ENCODE results near the gene CHRNA10.

DNA sequence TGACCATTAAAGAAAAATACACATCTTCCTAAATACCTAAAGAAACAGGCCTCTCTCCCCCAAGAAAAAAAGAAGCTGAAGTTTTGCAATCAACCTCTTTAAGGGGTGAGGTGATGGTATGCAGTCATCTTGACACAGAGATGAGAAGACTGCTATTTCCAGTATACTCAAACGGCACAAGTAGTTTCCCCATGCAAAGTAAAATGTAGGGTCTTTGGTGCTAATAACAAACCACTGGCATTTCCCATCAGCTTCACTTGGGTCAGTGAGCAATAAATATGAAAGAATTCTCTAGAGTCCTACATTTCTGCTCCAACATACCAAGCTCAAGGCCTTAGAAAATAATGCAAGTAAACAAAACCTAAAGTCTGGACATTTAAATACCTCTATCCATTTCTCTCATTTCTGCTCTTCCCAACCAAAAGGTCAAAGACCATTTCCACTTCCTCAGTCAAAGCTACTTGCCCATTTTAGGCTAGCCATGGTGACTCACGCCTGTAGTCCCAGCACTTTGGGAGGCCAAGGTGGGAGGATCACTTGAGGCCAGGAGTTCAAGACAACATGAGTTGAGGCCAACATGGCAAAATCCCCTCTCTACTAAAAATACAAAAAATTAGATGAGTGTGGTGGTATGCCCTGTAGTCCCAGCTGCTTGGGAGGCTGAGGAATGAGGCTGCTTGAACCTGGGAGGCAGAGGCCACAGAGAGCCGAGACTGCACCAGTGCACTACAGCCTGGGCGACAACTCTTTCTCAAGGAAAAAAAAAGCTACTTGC is 39.5 kb upstream of the CHRNA10 start:
- TF ChIP-seq, protein P1, sequence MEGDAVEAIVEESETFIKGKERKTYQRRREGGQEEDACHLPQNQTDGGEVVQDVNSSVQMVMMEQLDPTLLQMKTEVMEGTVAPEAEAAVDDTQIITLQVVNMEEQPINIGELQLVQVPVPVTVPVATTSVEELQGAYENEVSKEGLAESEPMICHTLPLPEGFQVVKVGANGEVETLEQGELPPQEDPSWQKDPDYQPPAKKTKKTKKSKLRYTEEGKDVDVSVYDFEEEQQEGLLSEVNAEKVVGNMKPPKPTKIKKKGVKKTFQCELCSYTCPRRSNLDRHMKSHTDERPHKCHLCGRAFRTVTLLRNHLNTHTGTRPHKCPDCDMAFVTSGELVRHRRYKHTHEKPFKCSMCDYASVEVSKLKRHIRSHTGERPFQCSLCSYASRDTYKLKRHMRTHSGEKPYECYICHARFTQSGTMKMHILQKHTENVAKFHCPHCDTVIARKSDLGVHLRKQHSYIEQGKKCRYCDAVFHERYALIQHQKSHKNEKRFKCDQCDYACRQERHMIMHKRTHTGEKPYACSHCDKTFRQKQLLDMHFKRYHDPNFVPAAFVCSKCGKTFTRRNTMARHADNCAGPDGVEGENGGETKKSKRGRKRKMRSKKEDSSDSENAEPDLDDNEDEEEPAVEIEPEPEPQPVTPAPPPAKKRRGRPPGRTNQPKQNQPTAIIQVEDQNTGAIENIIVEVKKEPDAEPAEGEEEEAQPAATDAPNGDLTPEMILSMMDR (conservative IDR thresholded peaks at IDR 0.05; ENCODE audit: low read length): no peak
- no peak for TF ChIP-seq EZH2phosphoT487 (IDR thresholded peaks at IDR 0.05; ENCODE audit: borderline replicate concordance)
